ENCODE results near the gene TXNDC8.

DNA sequence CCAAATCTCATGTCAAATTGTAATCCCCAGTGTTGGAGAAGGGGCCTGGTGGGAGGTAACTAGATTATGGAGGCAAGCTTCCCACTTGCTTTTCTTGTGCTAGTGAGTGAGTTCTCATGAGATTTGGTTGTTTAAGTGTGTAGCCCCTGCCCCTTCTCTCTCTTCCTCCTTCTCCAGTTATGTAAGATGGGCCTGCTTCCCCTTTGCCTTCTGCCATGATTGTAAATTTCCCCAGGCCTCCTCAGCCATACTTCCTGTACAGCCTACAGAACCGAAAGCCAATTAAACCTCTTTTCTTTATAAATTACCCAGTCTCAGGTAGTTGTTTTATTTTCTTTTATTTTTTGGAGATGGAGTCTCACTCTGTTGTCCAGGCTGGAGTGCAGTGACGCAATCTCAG is 18.2 kb upstream of the TXNDC8 start:
- TF ChIP-seq CTCF (conservative IDR thresholded peaks at IDR 0.05; ENCODE audit: low read depth, low read length) (no peak), EZH2phosphoT487 (IDR thresholded peaks at IDR 0.05; ENCODE audit: borderline replicate concordance, low read length) (no peak), EZH2 (IDR thresholded peaks at IDR 0.05; ENCODE audit: low read length, unreplicated experiment) (no peak)

Data from PC-3 (cell line).